OCI-LY3 (cell line): Measurements from ENCODE around the gene LAIR1.

Source experiments
- EZH2phosphoT487 ChIP-seq: fragments of 200-600 bp; shearing (Covaris generic); IDR thresholded peaks from 2 replicates; pipeline ENCODE4 v1.6.1; 2018; ENCODE audit warnings: antibody characterized with exemption, mixed run types, low read depth
- TF ChIP-seq, protein P1 (sequence below): fragments of 200-600, 300-600 bp; sonication (generic); IDR thresholded peaks from 2 replicates; pipeline ENCODE4 v1.5.1; 2014; ENCODE audit warnings: antibody characterized with exemption, low read length, low read depth

- TF ChIP-seq, protein P1, sequence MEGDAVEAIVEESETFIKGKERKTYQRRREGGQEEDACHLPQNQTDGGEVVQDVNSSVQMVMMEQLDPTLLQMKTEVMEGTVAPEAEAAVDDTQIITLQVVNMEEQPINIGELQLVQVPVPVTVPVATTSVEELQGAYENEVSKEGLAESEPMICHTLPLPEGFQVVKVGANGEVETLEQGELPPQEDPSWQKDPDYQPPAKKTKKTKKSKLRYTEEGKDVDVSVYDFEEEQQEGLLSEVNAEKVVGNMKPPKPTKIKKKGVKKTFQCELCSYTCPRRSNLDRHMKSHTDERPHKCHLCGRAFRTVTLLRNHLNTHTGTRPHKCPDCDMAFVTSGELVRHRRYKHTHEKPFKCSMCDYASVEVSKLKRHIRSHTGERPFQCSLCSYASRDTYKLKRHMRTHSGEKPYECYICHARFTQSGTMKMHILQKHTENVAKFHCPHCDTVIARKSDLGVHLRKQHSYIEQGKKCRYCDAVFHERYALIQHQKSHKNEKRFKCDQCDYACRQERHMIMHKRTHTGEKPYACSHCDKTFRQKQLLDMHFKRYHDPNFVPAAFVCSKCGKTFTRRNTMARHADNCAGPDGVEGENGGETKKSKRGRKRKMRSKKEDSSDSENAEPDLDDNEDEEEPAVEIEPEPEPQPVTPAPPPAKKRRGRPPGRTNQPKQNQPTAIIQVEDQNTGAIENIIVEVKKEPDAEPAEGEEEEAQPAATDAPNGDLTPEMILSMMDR: no peak
- TF ChIP-seq EZH2phosphoT487: no peak
These were observed 54.9 kb downstream of the LAIR1 start for GRCh38 chr19:54309811-54310210.
